NCI-H460 (cell line): ENCODE data around the gene OR4C6. TPM values are rescaled to one million over a fixed set of nuclear protein-coding genes. Genes with fewer than 3 reads are reported as not detected.

Source experiments
- DNase-seq: peaks from one replicate; pipeline ENCODE4 v3.0.0-alpha.2; 2016; ENCODE audit warnings: low read depth; ENCODE audit errors: extremely low read depth
- polyA plus RNA-seq: library from polyadenylated mRNA; depleted of rRNA; stranded (reverse); fragments of >200 nt; gene quantifications from 2 replicates; pipeline ENCODE4 v1.2.3, GENCODE V29; 2014; cell fraction: nucleus; rRNA removed
- total RNA-seq: library from RNA; depleted of rRNA; stranded (reverse); fragments of >200 nt; shearing (Covaris generic); gene quantifications from 2 replicates; pipeline ENCODE4 v1.2.3, GENCODE V29; 2014; rRNA removed

The OR4C6 gene
- not detected in 2 replicates for total RNA-seq
- not detected in 2 replicates for polyA plus RNA-seq

DNA sequence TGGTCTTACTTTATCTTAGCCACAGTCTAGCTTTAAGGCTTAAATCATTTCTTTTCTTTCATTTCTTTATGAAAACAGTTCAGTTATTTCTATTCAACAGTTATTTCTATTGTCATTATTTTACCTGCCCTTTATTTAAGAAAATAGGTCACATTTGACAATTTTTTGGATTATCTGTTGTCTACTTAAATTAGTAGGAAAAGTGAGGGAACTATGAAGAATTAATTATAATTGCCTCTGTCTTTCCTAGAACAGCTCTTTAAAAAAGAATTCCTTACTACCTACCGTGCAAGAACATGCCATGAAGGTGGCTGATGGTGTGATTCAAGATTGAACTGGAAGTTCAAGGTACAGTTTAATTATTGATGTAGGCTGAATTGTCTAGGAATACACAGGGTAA is at the start of gene OR4C6:
OR4C6 (plus strand) TSS at position 301 of the 400 bp plus-strand sequence. CDS start 2,966 bp downstream, outside the sequence.
- DNase-seq: no peak

DNA sequence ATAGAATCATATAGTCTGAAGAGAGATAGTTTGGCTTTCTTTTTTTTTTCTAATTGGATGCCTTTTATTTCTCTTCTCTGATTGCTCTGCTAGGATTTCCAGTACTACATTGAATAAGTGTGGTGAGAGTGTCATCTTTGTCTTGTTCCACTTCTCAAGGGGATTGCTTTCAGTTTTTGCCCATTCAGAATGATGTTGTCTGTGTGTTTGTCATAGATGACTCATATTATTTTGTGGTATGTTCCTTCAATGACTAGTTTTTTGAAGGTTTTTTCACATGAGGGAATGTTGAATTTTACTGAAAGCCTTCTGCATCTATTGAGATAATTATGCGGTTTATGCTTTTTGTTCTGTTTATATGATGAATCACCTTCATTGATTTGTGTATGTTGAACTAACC is 37.5 kb upstream of the OR4C6 start:
- no peak for DNase-seq

DNA sequence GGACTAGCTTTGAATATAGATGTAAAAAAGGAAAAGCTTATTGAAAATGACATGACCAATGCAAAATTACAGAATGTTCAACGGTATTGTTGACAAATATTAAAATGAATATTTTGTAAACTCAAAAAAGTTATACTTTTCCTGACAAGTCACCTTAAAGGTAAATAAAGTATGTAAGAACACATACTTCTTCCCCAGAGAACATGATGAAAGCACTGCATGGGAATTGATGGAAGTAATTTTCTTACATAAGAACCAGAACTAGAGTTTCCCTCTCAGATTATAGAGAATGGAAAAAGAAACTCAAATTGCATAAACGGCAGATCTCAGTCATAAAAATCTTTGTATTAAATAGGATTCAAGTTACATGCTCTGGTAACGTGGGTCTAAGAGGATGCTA is 27.2 kb upstream of the OR4C6 start, which contains the start of gene OR4P4:
OR4P4 (plus strand) TSS at position 301 of the 400 bp plus-strand sequence.
- no peak for DNase-seq

DNA sequence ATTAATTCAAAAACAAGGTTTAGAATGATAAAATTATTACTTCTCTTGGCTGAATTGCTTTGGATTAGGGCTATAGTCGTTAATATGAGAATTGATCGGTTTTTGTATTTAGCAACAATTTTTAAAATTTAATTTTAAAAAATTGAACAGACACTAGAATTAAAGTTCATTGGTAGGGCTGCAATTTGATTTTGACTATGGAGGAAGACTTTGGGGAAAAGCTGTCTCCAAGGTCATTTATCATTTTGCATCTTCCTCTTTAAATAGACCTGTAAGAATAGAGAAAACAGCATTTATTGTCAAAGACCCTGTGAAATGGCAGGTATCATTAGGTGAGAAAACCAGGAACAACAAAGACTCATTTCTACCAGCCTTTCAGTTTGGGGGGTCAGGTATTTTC is 14.0 kb upstream of the OR4C6 start, which contains the start of gene OR4S2:
OR4S2 (plus strand) TSS at position 301 of the 400 bp plus-strand sequence. CDS start 2,577 bp downstream, outside the sequence.
- DNase-seq: no peak

- no peak for DNase-seq
Observed at GRCh38 chr11:55652560-55652959, 9.4 kb upstream of the OR4C6 start.

- no peak for DNase-seq
Observed at GRCh38 chr11:55655096-55655495, 6.9 kb upstream of the OR4C6 start.

DNA sequence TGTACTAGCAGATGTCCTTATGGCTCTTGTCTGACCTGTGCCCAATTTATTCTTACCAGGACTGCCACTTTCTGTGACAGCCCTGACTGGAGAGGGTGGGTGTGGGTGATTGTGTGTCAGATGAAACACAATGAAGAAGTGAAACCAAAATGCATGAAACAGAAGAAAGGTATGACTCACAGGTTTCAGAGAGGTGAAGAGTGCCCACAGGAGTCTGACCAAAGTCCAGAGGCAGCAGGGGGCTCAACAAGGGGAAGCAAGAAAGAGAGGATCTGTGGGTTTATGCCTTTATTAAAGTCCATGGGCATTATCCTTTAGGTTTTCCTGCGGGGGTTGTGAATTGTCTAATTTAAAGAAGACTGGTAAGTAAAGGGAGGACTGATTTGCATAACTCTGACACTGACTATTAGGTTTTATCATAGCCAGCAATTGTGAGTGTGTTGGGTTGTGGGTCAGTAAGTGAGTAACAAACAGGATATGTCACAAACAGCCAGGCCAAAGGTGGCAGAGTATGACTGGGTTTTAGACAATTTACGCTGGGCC is 3.9 kb upstream of the OR4C6 start:
- DNase-seq: no peak

DNA sequence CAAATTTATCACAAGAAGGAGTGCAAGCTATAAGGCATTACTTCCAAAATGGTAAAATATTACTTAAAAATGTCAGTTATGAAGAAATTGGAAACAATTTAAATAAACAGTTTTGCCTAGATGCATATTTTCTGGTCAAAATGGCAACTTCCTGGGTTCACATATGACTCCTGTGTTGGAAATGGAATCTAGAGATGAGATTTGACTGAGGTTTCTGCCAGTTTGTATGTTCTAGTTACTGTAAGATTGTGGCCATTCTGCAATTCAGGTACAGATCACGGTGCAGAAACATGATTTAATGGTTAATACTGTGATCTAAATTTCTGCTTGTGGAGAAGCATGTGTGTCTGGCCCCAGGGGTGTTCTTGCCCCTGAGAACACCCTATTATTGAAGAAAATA is 3.4 kb upstream of the OR4C6 start:
- no peak for DNase-seq

GRCh38 chr11:55669376-55669775 is 7.4 kb downstream of the OR4C6 start:
- no peak for DNase-seq

- no peak for DNase-seq
Observed at GRCh38 chr11:55673860-55674259, 11.9 kb downstream of the OR4C6 start.

DNA sequence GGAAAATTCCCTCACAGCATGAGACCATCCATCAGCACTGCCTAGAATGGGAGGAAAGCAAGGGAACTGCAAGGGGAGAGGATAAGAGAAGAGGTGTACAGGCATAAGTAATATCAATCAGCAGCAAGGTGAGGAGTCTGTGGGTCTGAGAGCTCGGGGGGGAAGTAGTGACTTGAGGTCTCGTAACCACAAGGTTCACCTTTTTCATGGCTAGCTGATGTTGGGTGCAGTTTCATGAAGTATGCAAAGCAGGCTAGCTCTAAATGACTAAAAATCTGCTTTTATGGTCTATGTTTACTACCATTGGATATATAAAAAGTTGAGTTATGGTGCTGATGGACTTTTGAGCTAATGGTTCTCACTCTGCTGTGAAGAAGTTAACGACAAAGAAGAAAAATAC is 35.8 kb downstream of the OR4C6 start:
- DNase-seq: no peak

DNA sequence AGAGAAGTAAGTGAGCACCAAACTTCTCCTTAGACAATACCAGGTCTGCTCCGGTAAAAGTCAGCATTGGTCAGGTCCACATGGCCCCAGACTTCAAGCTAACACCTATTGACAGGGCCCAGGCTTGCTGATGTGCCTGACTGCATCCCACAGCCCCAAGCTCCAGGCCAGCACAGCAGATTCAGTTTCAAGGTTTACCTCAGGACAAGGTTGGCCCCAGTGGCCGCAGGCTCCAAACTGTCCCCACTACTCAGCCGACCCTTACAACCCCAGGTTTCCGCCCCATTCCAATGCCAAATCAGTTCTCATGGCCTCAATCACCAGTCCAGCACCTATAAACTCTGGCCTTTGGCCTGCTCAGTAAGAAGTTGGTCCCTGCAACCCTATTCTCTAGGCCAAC is 39.4 kb downstream of the OR4C6 start:
- no peak for DNase-seq

DNA sequence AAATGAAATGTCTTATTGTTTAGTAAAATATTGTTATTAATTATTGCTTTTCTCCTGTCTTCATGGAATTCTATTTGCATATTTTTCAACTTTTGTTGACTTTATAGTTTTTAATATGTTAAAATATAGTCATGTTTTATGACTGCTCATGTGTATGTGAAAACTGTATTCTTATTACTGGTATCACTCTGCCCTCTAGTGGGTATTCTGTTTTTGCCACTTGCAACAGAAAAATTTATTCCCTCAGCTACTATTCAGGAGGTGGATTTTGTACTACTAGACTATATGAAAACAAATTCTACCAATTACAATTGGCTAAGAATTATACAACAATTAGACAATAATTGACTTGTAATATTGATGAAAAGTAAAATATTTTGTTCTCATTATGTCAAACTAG is 45.0 kb downstream of the OR4C6 start:
- DNase-seq: peak; percentile 25

- DNase-seq: no peak
Observed at GRCh38 chr11:55714982-55715888, 53.2 kb downstream of the OR4C6 start.

Other genes with a start within 250 kb of the OR4C6 start
- gene OR4C15, start 107.7 kb upstream of the OR4C6 start, total RNA-seq: not detected in 2 replicates
- not detected in 2 replicates for gene OR4C16, start 90.1 kb upstream of the OR4C6 start, total RNA-seq
- not detected in 2 replicates for gene OR4C11, start 54.6 kb upstream of the OR4C6 start, total RNA-seq
- not detected in 2 replicates for gene OR4P4, start 27.1 kb upstream of the OR4C6 start, total RNA-seq
- not detected in 2 replicates for gene OR4S2, start 13.9 kb upstream of the OR4C6 start, total RNA-seq
- not detected in 2 replicates for gene OR5D13, start 111.2 kb downstream of the OR4C6 start, total RNA-seq
- not detected in 2 replicates for gene OR5D14, start 133.4 kb downstream of the OR4C6 start, total RNA-seq
- not detected in 2 replicates for gene OR5L1, start 149.2 kb downstream of the OR4C6 start, total RNA-seq
- not detected in 2 replicates for gene OR5D18, start 157.4 kb downstream of the OR4C6 start, total RNA-seq
- gene OR5L2, start 165.0 kb downstream of the OR4C6 start, total RNA-seq: not detected in 2 replicates
- gene OR5D16, start 176.6 kb downstream of the OR4C6 start, total RNA-seq: not detected in 2 replicates
- gene TRIM51, start 221.1 kb downstream of the OR4C6 start, total RNA-seq: not detected in 2 replicates